GM12891 (cell line): ENCODE results near the gene GUCA1A.

Experiments used
- PAX5 ChIP-seq: IDR thresholded peaks from 2 replicates; pipeline ENCODE4 v1.6.1; 2011; ENCODE audit warnings: low read length, moderate library complexity, mild to moderate bottlenecking; ENCODE audit not compliant: insufficient read depth, severe bottlenecking
- POLR2A ChIP-seq: IDR thresholded peaks from 2 replicates; pipeline ENCODE4 v1.6.1; 2011; ENCODE audit warnings: low read depth, low read length, control low read depth
- POLR2AphosphoS5 ChIP-seq: IDR thresholded peaks from 2 replicates; pipeline ENCODE4 v1.6.1; 2011; ENCODE audit warnings: low read depth, low read length, control low read depth

DNA sequence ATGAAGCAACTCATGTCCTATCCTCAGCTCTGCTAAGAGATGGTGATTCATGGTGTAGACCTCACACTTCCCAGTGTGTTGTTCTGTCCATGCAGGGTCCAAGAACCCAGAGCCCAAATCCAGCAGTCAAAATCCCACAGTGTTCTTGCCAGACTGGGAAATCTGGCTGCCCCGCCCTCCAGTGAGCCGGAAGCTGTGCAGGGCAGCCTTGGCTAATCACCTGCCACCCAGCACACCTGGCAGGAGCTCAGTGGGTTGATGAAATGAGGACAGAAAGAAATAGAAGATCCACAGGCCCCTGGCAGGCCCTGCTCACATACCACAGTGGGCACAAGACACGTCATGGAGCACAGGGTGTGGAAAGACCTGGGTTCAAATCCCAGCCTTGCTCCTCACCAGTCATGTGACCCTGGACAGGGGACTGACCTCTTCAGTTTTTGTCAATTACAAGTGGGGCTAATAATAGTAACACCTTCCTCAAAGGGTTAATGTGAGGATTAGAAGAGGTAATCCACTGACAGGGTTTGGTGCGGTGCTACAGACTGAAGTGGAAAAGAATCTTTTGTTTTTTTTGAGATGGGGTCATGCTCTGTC is 13.6 kb upstream of the GUCA1A start:
- no peak for TF ChIP-seq POLR2AphosphoS5
- TF ChIP-seq POLR2A, result no peak
- TF ChIP-seq PAX5, result no peak
